ENCODE results near the gene TLR5. TPM values are rescaled to one million over a fixed set of nuclear protein-coding genes. Genes with fewer than 3 reads are reported as not detected.

TLR5 gene
- 2.5 and 3.4 TPM in 2 replicates for total RNA-seq (2021)
- Bru-seq, nascent RNA: percentile 36 among the genes with signal in this experiment
- percentile 44 among the genes with signal in this experiment for BruChase-seq, experiment 1, labeled RNA remaining after a 2-hour chase
- BruChase-seq, experiment 2, labeled RNA remaining after a 6-hour chase: percentile 25 among the genes with signal in this experiment
- long read RNA-seq, partial matches to known transcripts: 1 of 5 reads
- long read RNA-seq, other reads (novel, unspliced or antisense): 4 of 5 reads

- Histone ChIP-seq H3F3A (ENCODE audit: insufficient read depth, low read depth) (no peaks in the 10 kb centered on the region), H3K27ac (no peak within 1 kb of the TSS), H4K20me1 (ENCODE audit: insufficient read depth) (no peaks in the 10 kb centered on the region), H3K36me3 (ENCODE audit: low read depth) (no peaks in the 10 kb centered on the region), H3K4me3 (peak within 1 kb of the TSS; percentile 61), H3K9me3 (ENCODE audit: insufficient read depth, low read depth) (no peaks in the 10 kb centered on the region), H3K4me2 (peak within 1 kb of the TSS; percentile 67), H3K27me3 (ENCODE audit: insufficient read depth, low read depth) (no peaks in the 10 kb centered on the region), H2AFZ (peak within 1 kb of the TSS; percentile 82), H3K9me2 (ENCODE audit: insufficient read depth) (no peaks in the 10 kb centered on the region; the same call in 1 of the 2 replicates), H3K79me2 (ENCODE audit: low read depth) (no peaks in the 10 kb centered on the region), H3K4me1 (replicated peaks; ENCODE audit: insufficient read depth) (peaks cover 15% of the 10 kb centered on the region; the same call in 1 of the 2 replicates)
- peak; percentile 76 to 88 for DNase-seq
- ChIA-PET CTCF (interaction anchor here (0.6 to 1.7 kb wide), 2 partner anchors 9 to 477 kb away, joined by 3 to 25 read pairs; no protein-coding TSS in a partner anchor), POLR2A (ENCODE audit: unreplicated experiment) (interaction anchor here (0.6 kb wide), 2 partner anchors 9 to 478 kb away, joined by 3 to 6 read pairs; no protein-coding TSS in a partner anchor)
- TSS peak; percentile 50 for BruUV-seq (replicated peaks)
- intact Hi-C loops (cut with micrococcal nuclease; ENCODE audit: unreplicated experiment): loop anchor here (1.0 to 5.0 kb wide), 2 partner anchors 34 to 87 kb away; no protein-coding TSS in a partner anchor
- TF ChIP-seq, protein P1, sequence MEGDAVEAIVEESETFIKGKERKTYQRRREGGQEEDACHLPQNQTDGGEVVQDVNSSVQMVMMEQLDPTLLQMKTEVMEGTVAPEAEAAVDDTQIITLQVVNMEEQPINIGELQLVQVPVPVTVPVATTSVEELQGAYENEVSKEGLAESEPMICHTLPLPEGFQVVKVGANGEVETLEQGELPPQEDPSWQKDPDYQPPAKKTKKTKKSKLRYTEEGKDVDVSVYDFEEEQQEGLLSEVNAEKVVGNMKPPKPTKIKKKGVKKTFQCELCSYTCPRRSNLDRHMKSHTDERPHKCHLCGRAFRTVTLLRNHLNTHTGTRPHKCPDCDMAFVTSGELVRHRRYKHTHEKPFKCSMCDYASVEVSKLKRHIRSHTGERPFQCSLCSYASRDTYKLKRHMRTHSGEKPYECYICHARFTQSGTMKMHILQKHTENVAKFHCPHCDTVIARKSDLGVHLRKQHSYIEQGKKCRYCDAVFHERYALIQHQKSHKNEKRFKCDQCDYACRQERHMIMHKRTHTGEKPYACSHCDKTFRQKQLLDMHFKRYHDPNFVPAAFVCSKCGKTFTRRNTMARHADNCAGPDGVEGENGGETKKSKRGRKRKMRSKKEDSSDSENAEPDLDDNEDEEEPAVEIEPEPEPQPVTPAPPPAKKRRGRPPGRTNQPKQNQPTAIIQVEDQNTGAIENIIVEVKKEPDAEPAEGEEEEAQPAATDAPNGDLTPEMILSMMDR (conservative IDR thresholded peaks at IDR 0.05): peak; percentile 83
- TF ChIP-seq EZH2 (IDR thresholded peaks at IDR 0.05; ENCODE audit: low read depth): no peak
Observed at GRCh38 chr1:223142795-223143536, at the start of gene TLR5. Gene TLR5, minus strand, starts transcription at chr1:223143248. Its CDS starts 30,217 bp downstream, at chr1:223113031.

GRCh38 chr1:223189903-223190724 is 47.1 kb upstream of the TLR5 start:
- Histone ChIP-seq H3K9me2 (ENCODE audit: insufficient read depth) (no peaks in the 10 kb centered on the region), H3K79me2 (ENCODE audit: low read depth) (no peaks in the 10 kb centered on the region), H3K36me3 (ENCODE audit: low read depth) (no peaks in the 10 kb centered on the region), H3K4me1 (replicated peaks; ENCODE audit: insufficient read depth) (peaks cover 29% of the 10 kb centered on the region), H3K9me3 (ENCODE audit: insufficient read depth, low read depth) (no peaks in the 10 kb centered on the region), H2AFZ (no peak overlapping the region), H3F3A (ENCODE audit: insufficient read depth, low read depth) (peaks cover 14% of the 10 kb centered on the region; the same call in 1 of the 2 replicates), H3K27me3 (ENCODE audit: insufficient read depth, low read depth) (no peaks in the 10 kb centered on the region), H3K4me3 (no peak overlapping the region), H4K20me1 (ENCODE audit: insufficient read depth) (no peaks in the 10 kb centered on the region), H3K27ac (peak overlapping the region; percentile 70), H3K4me2 (peak overlapping the region; percentile 53)
- CTCF ChIA-PET: no interaction called here
- POLR2A ChIA-PET (ENCODE audit: unreplicated experiment): no interaction called here
- intact Hi-C loops (cut with micrococcal nuclease; ENCODE audit: unreplicated experiment): loop anchor here (10.0 kb wide), 1 partner anchor 45 kb away; no protein-coding TSS in a partner anchor
- BruUV-seq (replicated peaks): no TSS peak
- peak; percentile 46 to 92 for DNase-seq
- no peak for TF ChIP-seq EZH2 (IDR thresholded peaks at IDR 0.05; ENCODE audit: low read depth)
- TF ChIP-seq, protein P1 (conservative IDR thresholded peaks at IDR 0.05): no peak

DNA sequence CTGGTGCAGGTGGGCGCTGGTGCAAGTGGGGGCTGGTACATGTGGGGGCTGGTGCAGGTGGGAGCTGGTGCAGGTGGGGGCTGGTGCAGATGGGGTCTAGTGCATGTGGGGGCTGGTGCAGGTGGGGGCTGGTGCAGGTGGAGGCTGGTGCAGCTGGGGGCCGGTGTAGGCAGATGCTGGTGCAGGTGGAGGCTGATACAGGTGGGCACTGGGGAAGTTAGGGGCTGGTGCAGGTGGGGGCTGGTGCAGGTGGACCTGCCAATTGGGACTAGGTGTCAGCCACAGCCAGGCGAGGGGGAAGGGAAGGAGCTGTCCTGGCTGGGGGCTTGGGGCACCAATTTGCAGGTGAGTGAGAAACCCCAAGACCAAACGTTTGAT is 46.5 kb upstream of the TLR5 start:
- Histone ChIP-seq H3K9me2 (ENCODE audit: insufficient read depth) (no peaks in the 10 kb centered on the region), H2AFZ (no peak overlapping the region), H3F3A (ENCODE audit: insufficient read depth, low read depth) (peaks cover 14% of the 10 kb centered on the region; the same call in 1 of the 2 replicates), H3K27ac (no peak overlapping the region), H3K9me3 (ENCODE audit: insufficient read depth, low read depth) (no peaks in the 10 kb centered on the region), H3K27me3 (ENCODE audit: insufficient read depth, low read depth) (no peaks in the 10 kb centered on the region), H4K20me1 (ENCODE audit: insufficient read depth) (no peaks in the 10 kb centered on the region), H3K36me3 (ENCODE audit: low read depth) (no peaks in the 10 kb centered on the region), H3K4me3 (no peak overlapping the region), H3K4me1 (replicated peaks; ENCODE audit: insufficient read depth) (peaks cover 29% of the 10 kb centered on the region), H3K4me2 (peak overlapping the region; percentile 53), H3K79me2 (ENCODE audit: low read depth) (no peaks in the 10 kb centered on the region)
- CTCF ChIA-PET: no interaction called here
- no peak for TF ChIP-seq EZH2 (IDR thresholded peaks at IDR 0.05; ENCODE audit: low read depth)
- TF ChIP-seq, protein P1 (conservative IDR thresholded peaks at IDR 0.05): no peak
- DNase-seq: no peak
- intact Hi-C loops (cut with micrococcal nuclease; ENCODE audit: unreplicated experiment): loop anchor here (10.0 kb wide), 1 partner anchor 45 kb away; no protein-coding TSS in a partner anchor
- POLR2A ChIA-PET (ENCODE audit: unreplicated experiment): no interaction called here
- no TSS peak for BruUV-seq (replicated peaks)
